KG1 (cell line): Measurements from ENCODE around the gene DAB2IP.

ENCODE experiments used
- DNase-seq: peaks from one replicate; lab custom pipeline; 2025; lab: John Stamatoyannopoulos, UW

DAB2IP gene

DNA sequence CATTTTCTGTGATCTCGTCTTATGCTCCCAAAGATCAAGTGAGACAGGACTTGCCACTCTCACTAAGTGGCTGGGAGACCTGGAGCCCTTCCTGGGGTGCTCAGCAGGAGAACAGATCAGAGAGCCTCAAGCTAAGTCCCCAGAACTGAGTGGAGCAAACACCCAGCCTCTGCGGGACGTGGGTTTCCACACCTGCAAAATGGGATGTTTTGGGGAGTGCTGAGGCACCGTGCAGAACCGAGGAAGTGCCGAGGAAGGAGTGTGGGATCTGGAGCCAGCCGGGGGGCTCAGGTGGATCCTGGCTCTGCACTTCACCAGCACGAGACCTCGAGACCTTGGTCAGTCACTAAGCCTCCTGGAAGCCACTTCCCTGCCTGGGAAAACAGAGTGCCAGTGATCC lies 166.0 kb downstream of the DAB2IP start:
- no peak for DNase-seq

DNA sequence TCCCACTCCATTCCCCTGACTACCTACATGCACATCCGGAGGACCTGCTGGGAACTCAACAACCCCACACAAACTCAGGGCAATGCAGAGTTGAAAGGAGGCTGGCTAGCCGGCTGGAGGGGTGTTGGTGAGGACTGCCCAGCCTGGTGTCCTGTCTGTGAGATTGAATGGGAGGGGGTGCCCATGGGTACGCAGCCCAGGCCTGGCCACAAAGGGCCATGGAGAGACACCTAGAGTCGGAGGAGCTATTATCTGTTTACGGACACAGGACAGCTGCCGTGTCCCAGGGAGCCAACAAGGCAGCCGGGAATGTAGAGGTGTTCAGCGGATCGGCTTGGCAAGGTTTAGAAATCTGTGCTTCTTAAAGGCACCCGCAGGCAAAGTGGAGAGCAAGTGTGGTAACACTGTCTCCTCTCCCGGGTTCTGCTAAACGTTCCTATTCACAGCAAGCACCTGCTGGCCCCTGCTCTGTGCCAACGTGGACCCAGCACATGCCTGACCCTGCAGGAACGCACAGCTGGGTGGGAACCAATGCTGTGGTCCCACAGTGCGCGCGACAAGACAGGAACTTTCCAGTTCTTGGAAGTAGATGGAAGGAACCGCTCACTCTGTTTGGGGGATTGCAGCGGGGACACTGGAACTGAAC lies 166.7 kb downstream of the DAB2IP start:
- no peak for DNase-seq

DNA sequence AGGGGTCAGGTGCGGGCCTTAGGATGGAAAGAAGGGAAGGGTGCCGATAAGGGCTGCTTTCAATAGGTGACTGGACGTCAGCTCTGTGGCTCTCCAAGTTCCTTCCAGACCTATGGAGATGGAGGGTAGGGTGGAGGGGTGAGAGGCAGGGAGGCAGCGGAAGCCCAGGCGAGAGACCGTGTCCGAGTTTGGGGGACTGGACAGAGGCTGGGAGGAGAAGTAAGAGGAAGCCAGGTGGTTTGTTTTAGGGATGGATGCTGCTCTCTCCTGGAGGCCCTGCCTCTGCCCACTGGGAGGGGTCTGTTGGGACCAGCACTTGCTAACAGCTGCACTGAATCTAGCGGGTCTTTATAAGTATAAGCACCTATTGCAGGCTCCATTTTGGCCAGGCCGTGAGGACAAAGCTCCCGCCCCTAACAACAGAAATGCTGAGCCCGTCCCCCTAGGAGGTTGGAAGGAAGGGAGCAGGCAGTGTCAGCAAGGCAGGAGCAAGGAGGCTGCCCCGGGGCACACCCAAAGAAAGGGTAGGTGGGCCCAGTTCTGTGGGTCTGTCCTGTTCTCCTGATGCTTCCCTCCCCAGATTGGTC lies 167.5 kb downstream of the DAB2IP start:
- DNase-seq: no peak

DNA sequence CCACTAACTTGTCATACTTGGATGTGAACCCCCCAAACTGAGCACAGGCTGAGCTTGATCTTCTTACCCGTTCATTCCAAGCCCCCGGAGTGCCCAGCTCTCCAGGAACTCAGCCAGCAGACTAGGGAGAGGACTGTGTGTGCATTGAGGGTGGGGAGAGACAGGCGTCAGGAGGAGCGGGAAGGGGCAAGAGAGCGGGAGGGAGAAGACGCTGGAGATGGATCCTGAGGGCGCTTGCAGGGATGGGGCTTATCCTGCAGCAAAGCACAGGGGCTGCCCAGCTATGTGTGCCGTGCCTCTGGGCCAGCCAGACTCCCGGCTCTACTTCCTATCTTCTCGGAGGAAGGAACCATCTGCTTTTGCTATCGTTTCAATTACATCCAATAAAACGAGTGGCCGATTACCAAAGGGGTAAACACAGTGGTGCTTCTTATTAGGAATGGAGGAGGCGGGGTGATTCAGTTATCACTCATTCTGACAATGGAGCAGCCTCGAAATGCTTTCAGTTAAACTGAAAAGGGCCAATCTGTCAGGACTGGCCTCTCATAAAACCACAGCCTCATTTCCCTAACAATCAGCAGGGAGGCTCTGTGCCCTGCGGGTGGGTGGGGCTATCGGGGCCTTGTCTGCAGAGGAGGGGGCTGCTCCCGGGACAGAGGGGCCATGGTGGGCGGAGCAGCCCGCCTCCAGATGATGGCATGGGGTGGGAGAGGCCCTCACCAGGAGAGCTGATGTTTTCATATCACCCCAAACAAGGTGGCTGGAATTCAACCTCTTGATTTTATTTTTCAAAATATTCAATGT lies 168.2 kb downstream of the DAB2IP start:
- DNase-seq: no peak

DNA sequence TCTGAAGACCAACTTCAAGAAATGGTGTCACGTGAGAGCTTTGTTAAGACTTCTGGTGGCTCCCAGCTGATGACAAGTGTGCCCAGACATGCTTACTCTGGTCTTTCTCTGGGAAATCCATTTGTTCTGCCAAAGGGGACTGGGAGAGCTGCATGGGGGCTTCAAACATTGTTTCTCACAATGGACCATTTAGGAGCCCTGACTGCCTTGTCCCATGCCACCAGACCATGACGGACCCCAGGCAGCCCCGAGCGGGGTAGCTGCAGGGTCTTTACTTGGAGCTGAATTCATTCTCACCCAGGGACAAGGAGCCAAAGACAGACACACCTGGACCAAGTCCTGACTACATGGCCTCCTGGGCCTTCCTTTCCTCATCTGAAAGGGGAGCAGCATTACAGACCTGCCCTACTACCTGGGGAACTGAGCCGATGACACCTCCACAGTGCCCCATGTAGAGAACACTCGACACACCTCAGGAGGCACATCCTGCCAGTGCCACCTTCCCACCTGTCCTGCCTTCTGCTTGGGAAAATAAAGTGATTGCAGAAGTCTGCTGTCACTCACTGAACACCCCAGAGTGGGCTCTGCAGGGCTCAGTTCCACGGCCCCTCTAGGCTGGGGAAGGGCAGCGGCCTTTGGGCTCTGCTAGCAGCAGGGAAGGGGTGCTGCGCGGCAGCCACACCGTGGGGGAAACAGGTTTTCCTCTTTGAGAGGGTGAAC lies 169.0 kb downstream of the DAB2IP start:
- no peak for DNase-seq

DNA sequence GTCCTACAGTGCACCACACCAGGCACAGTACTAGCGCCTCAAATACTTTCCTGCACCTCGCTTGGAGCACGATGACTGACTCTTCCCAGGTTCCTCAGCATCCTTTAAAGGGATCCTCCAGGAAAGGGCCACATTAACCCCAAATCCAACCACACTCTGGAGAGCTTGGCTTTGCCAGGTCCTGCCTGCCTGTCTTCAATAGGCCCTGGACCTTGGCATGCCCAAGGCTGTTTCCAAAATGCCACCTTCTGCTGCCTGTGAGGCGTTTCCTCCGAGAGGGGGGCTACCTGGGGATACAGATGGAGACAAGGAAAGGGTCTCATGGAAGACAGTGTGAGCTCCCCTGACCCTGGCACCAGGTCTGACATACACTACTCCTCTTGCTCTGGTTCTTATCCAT lies 169.9 kb downstream of the DAB2IP start:
- no peak for DNase-seq

DNA sequence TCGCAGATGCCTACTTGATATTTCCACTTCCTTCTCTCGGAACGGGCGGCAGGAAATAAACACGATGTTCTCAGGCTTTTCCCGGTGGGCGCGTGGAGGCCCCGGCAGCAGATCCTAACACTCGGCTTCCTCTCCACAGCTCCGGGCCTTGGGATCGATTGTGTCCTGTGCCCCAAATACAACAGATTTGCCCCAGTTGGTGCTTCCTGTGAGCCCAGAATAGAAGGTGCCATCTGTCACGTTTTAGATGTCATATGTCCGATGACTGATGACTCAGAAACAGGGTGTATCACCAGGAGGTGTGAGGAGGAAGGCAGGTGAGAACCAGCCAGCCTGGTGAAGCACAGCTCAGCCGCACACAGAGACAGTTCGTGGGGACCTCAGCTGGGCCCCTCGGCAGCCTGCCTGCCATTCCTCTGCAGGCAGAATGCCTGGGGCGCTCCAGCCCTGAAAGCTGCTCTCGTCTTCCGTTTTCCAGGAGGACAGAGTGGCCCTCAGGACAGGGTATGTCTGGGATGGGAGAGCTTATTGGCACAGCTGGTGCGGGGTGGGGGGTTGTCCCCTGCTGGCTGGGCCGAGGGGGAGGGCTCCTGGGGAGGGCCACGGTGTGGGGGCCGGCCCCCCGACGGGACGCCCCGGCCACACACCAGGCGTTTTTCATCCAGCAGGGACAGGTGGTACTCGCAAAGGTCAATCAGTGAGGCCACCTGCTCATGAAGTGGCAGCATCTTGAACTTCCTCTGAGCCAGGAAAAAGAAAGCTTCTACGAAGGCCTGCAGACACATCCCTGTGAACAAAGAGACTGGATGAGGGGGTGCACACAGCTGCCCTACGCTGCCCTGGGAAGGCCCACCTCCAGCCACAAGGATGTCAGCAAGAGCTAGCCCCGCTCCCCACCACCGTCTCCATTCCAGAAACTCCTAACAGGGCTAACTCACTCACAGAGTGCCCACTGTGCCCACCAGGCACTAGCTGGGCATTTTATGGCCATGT lies 171.0 kb downstream of the DAB2IP start:
- DNase-seq: no peak

DNA sequence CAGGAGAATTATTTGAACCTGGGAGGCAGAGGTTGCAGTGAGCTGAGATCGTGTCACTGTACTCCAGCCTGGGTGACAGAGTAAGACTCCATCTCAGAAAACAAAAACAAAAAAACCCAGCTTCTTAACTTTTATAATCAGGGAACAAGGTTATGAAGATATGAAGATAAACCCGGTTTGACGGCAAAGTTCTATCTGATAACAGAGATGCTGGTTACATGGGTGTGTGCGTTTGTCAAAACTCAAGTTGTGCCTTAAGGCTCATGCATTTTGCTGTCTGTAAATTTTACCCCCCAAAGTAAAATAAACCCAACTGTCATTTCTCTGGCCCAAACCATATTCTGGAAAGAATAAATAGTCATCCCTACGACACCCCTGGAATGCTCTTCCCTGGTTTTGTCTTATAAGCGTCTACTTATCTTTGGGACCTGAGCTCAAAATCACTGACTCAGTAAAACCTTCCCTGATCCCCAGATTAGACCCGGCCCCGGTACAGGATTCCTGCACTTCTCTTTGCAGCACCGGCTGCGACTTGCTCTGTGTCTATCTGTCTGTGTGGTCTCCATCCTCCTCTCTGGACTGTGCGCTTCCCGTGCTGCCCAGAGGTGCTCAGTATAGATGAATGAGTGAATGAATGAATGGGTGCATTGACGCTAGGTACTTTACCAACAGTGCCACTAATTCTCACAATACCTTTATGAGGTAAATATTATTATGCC lies 172.2 kb downstream of the DAB2IP start:
- DNase-seq: no peak

DNA sequence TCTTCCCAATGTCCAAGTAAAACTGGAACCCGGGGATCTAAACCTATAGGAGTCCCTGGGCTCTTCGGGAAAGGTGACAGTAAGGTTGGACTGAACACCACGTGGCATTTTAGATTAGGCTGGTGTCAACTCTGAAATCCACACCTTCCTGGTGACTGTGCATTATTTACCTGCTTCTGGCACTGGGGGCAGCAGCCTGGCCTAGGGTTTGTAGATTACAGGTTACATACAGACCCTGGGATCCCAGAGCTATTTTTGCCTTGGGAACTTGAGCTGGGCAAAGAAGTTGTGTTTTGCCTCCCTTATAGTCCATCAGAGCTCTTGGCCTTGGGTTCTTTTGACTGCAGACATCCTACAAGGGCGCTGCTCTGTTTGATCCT lies 173.2 kb downstream of the DAB2IP start:
- no peak for DNase-seq

DNA sequence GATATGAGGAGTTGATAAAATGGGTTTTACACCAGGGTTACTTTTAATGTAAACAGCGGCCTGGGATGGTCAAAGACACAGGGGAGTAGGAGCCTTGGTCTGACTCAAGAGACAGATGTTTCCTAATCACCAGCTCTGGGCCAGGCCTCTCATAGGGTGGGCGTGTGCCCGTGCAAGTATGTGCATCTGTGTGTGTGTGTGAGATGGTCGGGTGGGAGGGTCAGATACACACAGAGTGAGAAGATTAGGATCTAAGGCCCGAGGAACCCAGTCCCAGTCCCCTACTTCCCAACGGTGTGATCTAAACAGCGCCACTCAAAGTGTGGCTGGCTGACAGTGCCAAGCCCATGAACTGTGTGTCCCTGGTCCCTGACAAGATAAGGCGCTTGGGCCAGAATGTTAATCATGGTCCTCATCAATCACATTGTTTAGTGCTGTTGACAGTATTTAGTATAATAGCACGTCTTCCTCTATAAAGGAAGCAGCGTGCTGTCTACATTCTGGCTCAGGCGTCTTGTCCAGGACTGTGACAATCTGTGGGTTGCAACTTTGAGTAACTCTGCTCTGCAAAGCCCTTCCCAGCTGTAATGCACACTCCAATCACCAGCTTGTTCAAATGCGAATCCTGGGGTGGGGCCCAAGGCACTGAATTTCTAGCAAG lies 173.7 kb downstream of the DAB2IP start:
- DNase-seq: no peak

DNA sequence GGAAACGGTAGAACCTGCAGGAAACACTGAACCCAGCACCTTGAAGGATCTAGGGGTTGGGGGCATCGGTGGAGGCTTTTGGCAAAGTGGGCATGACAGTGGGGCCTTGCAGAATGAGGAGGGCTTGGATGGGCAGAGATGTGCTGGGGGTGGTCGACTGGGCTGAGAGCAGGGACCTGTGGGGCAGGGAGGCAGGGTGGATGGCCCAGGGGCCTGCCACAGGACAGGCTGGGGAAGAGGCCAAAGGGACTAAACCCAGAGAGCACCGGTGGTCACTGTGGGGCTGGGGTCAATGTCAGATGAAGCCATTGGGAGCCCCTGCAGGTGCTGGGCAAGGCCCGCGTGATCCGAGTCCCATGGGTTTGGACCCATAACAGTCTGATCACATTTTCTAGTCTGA lies 175.3 kb downstream of the DAB2IP start:
- DNase-seq: no peak

DNA sequence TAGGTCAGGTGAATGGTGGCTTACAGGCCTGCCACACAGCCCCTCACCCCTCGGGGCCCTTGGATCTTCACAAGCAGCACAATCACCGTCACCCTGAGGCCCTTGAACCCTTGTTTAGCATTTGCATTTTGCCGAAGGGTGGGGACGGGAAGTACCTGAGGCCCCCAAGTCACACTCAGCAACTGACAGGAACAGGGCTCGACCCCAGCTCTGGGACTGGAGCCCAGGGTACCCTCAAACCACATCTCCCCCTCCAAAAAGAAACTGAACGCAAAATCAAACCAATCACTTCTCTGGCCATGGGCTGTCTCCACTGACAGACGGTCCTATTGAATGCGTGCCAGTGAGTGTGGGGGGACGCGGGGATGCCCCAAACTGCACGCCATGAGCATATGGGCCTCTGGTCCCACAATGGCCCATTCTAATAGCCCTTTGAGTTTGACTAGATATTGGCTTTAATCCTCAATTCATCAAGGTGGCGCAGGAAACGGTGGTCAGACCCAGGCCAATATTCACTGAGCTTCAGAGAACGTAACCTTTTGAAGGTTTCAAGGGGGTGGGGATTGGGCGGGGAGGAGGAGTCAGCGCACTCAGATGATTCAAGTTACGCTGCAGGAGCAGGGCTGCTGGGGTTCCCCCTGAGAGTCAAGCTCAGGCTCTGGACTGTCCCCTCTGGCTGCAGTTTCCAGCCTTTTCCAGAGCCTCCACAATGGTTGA lies 176.0 kb downstream of the DAB2IP start:
- DNase-seq: no peak

DNA sequence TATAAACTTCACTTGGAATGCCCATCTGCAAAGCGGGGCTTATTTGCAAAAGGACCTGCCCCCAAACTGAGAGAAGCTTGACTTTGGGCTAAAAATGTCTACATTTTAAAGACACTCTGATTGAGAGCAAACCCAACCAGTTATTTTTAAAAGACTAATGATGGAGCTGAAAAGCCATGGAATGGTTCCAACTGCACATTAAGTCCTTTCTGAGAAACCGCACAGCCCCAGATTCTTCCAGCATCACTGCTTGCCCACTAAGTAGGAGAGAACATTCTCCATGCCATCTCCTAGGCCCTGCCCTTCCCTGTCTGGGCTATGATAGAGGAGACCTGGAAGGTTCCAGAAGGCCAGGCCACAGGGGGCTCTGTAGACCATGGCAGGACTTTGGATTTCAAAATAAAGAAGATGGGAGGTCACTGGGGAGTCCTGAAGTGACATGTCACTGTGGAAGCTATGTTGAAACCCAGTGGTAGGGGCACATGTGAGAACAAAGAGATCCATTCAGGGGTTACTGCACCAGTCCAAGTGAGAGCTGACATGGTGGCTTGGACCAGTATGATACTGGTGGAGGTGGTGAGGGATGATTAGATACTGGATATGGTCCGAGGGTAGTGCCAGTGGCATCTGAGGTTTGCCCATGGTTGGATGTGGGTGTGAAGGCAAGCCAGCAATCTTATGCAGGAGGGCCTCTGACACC lies 179.2 kb downstream of the DAB2IP start:
- no peak for DNase-seq

DNA sequence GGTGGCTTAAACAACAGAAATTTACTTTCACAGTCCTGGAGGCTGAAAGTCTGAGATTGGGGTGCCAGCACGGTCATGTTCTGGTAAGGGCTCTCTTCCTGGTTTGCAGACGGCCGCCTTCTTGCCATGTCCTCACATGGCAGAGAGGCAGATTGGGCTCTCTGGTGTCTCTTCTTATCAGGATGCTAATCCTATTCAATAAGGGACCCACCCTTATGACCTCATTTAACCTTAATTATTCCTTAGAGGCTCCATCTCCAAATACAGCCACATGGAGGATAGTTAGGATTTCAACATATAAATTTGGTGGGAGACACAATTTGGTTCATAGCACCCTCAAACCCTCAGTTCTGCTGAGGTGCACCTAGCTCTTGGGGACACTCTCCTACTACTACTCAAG lies 180.4 kb downstream of the DAB2IP start:
- DNase-seq: no peak

DNA sequence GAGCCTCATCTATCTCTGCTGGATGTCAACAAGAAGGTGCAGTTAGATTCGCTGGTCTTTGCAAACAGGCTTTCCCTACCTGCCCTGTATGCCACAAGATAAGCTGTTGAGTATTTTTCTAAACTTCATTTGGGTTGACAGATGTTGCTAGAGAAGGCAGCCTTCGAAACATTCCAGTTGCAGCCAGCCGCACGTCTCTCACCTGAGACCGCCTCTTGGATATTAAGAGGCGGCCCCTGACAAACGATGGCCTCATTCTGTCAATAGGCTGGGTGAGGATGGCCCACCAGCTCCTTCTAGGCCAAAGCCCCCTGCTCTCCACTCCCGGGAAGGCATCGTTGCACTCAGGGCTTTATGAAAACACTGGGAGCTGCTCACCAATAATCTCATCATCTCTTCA lies 181.6 kb downstream of the DAB2IP start:
- no peak for DNase-seq
